Hepatocyte (in vitro differentiated cells): ENCODE data around the gene HOXC4.

Source experiments
- CTCF ChIP-seq: fragments of 200-600 bp; sonication (generic); IDR thresholded peaks from 2 replicates; pipeline ENCODE4 v1.5.1; 2016; ENCODE audit warnings: antibody characterized with exemption, mild to moderate bottlenecking; ENCODE audit not compliant: poor library complexity
- EZH2 ChIP-seq: fragments of 200-600 bp; sonication (generic); IDR thresholded peaks from 2 replicates; pipeline ENCODE4 v1.6.1; 2016; ENCODE audit warnings: antibody characterized with exemption, mild to moderate bottlenecking, borderline replicate concordance

DNA sequence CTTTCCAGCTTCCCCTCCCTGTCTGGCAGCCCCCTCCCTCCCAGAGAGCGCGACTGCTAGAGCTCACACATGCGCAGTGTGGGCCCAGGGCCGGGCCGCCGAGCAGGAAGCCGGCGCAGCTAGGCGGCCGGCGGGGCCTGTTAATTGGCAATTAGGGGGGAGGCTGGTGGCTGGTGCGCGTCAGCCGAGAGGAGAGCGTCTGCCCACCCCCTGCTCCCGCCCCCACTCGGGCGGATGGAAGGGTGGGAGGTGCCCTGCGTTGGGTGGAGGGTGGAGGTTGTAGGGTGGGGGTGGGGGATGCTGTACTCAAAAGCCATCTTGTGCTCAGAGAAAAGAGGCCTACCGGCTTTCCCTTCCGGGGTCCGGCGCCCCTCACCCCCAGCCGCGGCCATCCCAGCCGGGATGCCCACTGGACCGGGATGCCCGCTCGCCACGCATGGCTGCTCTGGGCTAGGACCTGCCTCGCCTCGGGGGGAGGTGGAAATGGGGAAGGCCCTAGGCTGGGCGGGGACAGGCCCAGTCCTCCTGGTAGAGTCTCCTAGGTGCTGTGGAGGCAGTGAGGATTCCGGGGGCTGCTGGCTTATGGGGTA lies 35.7 kb upstream of the HOXC4 start:
- TF ChIP-seq CTCF (no peak), EZH2 (no peak)
